Measurements from ENCODE around the gene CDC42EP1. TPM values are rescaled to one million over a fixed set of nuclear protein-coding genes. Genes with fewer than 3 reads are reported as not detected.

Gene CDC42EP1
- total RNA-seq, 1 donor from 2014 or later, result 16.4 TPM

DNA sequence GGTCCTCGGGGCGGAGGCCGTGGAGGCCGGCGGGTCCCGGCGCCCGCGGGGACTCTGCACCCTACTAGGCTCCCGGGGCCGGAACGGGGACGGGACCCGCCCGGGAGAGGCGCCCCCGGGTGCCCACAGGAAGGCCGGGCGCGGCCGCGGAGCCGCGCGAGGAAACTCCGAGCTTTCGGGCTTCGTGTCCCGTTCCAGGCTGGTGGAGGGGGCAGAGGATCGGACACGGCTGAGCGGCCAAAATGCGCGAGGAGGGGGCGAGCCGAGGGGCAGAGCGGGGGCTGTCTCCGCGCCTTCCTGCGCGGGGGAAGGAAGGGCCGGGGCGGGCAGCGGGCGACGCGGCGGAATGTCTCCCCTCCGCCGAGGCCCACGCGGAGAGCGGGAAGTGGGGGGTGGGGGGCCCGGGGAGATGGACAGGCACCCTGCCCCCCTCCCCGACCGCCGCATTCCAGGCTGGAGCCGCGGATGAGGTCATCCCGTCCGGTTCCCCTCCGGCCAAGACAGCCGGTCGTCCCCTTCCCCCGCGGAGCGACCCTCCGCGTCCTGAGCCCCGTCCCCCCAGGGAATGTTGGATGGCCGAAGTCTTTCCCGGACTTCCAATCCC, 430 bp downstream of the CDC42EP1 start:
- DNase-seq (ENCODE audit: low spot score), result peak; percentile 40

DNA sequence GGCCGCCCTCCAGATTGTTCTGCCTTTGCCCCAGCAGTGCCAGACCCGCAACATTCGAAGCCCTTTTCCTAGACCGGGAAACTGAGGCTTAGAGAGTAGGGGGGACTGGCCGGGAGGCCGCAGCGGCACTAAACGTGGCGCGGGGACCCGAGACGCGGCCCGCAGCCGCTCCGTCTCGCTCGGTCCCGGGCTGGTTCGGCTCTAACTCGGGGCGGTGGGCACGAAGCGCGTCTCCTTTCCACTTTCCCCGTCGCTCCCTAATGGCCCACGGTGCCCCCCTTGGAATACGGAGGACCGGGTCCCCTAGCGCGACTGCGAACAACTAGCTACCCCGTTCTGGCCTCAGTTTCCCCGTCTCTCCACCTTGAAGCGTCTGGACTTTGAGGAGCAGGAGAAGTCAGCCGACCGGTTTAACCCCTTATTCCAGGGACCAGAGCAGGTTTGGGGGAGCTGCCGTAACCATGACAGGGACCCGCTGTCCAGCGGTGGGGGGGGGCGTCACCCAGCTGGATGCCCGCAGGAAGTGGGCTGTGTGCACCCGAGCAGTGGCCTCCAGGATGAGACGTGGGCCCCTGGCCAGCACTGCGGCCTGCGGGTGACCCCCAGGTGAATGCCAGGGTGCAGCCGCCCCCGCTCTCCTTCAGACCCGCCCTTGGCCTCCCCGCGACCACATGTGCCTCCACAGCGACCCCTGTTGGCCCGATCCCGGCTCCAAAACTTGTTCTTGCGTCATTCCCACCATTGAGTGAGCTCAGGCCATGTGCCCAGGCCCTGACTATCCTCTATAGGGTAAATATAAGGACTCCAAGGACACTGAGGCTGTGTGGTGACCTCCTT, 1.1 kb downstream of the CDC42EP1 start:
- peak; percentile 90 for DNase-seq (ENCODE audit: low spot score)

DNA sequence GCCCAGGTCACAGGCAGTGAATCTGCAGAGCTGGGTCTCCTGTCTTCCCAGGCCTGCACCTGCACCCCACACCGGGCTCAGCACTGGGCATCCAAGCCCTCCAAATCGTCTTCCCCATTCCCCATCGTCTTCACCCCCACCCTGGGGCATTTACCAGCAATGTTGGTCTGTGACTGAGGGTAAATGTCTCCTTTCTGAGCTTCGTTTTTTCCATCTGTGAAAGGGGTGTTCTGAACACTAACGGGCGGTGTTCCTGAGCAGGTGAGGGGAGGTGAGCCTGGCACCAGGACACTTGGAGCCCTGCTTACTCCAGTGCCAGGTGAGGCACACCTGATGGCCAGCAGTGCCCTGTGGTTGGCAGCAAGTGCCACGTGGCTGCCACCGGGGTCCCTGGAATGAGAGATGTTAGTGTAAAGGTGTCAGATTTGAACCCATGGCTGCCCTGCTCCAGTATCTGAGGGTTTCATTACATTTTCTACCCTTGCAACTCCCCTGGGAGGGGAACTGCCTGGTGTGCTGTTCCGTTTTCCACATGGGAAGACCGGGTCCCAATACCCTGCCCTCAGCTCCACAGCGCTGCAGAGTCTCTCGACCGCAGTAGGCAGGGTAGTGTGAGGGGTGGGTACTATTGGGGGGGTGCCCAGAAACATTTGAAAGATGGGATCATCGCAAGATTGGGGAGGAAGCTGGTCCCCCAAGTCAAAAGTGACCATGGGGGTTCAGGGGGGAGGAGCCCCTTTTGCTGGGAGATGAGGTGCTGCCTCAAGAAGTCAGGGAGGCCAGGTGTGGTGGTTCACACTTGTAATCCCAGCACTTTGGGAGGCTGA, 2.0 kb downstream of the CDC42EP1 start:
- no peak for DNase-seq (ENCODE audit: low spot score)

DNA sequence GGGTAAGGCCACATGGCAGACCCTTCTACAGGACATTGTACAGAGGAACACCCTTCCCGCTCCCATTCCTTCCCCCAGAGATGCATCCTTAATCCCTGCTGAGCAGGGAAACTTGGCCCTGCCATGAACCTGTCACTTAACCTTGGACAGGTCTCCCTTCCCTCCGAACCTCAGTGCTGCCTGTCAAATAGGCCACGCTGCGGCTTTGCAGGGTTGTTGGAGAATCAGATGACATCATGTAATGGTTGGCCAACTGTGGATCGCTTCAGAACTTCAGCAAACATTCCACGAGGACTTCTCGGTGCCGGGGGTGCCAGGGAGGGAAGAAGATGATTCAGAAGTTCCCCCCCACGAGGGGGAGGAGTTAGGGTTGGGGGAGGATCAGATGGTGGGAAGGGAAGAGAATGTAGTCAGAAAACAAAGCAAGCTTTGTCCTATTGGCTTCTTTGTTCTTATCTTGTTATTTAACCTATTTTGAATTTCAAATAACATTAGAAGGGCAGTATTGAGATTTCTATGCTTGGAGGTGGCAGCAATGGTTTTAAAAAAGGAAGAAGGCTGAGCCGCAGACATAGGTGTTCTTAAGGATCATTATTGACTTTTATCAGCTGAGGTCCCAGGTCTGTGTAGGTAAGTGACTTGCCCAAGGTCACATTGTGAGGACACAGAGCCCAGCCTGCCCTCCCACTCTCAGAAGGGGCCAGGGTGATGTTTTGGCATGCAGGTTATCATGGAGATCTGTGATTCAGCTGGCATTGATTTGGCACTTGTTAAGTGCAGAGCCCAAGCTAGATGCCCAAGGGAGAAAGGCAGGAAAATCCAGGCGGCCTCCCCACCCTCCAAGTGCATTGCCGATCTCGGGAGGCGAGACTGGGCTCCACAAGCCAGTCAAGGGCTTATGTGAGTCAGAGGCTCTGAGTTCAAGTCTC, 3.1 kb downstream of the CDC42EP1 start:
- peak; percentile 82 for DNase-seq (ENCODE audit: low spot score)

DNA sequence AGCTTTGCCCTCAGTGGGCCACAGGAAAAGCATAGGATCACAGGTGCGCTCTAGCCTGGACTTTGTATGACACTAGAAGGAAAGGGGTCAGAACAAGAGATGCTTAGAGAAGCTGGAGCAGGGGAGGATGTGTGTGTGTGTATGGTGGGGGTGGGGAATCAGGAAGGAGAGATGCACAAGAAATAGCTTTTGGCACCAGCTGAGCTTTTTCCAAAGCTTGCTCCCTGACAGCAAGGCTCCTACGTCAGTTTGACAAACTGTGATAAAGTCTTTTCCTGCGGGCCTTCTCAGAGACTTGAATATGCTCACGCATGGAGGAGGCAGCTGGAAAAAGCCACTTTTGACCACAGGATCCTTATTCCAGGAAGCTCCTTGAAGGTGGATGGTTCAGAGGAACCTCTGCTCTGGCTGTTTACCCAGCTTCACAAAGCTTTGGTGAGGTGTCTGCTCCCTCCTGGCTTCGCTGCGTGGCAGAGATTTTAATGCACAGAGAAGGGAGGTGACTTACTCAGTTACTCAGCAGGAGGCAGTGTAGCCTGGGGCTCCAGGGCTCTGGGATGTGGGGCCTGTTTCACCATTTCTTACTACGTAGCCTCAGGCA, 3.9 kb downstream of the CDC42EP1 start:
- DNase-seq (ENCODE audit: low spot score), result peak; percentile 59

DNA sequence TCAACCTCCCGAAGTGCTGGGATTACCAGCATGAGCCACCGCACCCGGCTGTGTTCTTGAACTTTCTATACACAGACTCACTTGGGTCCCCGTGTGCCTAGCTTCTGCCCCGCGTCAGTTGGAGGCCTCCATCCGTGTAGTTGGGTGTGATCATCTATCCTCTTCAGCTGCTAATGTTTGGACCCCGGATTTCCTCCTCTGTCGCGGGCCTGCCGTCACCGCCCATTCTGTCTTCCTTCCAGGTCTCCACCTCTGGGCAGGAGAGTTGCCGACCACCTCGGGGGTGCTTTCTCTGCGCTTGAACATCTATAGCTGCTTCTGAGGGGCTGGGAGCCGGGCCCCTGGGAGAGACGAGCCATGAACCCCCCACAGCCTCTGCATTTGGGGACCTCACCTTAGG, 5.5 kb downstream of the CDC42EP1 start:
- DNase-seq (ENCODE audit: low spot score), result no peak

DNA sequence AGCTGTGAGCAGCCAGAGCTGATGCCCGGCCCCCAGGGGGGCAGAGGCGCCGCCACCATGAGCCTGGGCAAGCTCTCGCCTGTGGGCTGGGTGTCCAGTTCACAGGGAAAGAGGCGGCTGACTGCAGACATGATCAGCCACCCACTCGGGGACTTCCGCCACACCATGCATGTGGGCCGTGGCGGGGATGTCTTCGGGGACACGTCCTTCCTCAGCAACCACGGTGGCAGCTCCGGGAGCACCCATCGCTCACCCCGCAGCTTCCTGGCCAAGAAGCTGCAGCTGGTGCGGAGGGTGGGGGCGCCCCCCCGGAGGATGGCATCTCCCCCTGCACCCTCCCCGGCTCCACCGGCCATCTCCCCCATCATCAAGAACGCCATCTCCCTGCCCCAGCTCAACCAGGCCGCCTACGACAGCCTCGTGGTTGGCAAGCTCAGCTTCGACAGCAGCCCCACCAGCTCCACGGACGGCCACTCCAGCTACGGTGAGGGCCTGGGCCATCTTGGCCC, 6.1 kb downstream of the CDC42EP1 start:
- DNase-seq (ENCODE audit: low spot score), result no peak

DNA sequence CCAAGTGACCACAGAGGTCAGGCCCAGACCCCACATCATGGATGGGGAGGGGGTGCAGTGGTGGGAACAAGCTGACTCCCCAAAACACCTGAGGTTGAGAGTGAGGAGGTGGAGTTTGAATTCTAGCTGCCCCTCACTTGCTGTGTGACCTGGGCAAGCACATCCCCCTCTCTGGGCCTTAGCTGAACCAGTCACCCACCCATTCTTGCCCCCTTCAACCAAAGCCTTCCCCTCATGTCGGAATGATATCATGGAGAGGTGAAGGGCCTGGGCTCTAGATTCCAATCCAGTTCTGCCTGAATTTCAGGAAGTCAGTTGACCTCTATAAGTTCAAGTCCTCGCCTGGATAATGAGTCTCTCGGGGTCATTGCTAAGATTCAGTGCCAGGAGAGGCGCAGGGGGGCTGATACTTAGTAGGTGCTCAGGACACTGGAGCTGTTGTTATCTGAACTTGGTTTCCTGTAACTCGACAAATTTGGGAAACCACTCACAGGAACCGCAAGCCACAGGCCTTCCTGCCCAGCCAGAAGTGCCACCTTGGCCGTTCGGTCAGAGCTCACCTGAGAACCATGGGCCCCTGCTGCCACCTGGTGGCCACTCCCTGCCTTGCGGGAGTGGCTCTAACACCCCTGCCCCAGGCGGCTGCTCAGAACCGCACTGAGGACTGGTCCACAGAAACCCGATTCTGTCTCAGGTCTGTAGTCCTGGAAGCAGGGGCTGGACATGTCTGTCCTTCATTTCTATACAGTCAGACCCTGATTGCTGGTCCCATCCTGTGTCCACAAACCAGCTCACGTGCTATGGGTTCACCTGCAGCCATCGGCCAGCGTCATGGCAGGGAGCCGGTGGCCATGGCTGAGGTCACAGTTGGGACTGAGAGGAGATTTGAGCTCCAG, 6.9 kb downstream of the CDC42EP1 start:
- DNase-seq (ENCODE audit: low spot score), result peak; percentile 52

DNA sequence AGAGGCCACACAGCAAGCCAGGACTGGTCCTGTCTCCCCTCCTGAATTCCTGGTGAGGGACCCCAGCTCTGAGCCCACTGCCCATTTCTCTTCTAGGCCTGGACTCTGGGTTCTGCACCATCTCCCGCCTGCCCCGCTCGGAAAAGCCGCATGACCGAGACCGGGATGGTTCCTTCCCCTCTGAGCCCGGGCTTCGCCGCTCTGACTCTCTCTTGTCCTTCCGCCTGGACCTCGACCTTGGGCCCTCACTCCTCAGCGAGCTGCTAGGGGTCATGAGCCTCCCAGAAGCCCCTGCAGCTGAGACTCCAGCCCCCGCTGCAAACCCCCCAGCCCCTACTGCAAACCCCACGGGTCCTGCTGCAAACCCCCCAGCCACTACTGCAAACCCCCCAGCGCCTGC, 7.7 kb downstream of the CDC42EP1 start:
- DNase-seq (ENCODE audit: low spot score), result no peak

DNA sequence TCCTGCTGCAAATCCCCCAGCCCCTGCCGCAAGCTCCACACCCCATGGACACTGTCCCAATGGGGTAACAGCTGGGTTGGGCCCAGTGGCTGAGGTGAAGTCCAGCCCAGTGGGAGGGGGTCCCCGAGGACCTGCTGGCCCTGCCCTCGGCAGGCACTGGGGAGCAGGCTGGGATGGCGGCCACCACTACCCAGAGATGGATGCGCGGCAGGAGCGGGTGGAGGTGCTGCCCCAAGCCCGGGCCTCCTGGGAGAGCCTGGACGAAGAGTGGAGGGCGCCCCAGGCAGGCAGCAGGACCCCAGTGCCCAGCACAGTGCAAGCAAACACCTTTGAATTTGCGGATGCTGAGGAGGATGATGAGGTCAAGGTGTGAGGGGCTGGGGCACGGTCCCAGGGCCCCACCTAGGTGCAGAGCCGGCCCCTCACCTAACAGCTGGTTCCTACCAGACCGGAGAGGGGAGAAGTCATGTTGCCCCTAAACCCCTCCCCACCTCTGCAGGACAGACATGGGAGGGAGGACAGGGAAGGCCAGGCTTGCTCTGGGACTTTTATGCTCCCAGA, 8.2 kb downstream of the CDC42EP1 start:
- no peak for DNase-seq (ENCODE audit: low spot score)

DNA sequence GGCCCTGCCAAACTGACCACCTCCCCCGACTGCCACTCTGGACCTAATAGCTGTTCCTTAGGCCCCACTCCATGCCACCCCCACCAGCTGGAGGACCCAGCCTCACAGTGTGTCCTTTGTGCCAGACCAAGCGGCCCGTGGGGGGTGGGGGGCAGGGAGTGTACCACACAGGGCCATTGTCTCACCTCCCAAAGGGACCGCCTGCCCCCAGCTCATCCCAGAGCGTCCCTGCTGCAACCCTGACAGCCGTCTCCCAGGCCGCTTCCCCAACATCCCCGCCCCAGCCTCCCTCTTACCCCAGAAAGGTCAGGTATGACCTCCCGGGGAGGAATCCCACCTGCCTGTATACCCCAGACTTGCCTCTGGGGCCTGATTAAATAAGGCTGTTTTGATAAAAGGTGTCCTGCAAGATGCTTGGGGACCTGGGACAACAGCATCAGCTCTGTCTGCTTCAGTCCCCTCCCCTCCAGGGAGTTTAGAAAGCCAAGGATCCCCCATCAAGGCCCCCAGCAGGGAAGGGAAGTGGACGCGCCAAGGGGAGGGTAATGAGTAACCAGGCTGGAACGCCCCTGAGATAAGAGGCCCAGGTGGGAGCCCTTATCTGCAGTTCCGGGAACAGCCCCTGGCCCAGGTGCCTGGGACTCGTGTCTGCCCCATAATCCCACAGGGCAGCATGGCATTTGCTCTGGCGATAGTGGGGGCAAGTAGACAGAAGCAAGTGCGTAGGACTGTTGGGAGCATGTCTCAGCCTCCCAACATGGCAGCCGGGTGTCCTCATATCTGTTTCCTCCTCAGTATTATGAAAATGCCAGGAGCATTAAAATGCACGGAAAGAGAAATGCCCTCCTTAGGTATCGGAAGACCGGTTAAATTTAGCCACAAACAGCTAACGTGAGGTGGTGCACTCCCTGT, 9.0 kb downstream of the CDC42EP1 start:
- DNase-seq (ENCODE audit: low spot score), result no peak

DNA sequence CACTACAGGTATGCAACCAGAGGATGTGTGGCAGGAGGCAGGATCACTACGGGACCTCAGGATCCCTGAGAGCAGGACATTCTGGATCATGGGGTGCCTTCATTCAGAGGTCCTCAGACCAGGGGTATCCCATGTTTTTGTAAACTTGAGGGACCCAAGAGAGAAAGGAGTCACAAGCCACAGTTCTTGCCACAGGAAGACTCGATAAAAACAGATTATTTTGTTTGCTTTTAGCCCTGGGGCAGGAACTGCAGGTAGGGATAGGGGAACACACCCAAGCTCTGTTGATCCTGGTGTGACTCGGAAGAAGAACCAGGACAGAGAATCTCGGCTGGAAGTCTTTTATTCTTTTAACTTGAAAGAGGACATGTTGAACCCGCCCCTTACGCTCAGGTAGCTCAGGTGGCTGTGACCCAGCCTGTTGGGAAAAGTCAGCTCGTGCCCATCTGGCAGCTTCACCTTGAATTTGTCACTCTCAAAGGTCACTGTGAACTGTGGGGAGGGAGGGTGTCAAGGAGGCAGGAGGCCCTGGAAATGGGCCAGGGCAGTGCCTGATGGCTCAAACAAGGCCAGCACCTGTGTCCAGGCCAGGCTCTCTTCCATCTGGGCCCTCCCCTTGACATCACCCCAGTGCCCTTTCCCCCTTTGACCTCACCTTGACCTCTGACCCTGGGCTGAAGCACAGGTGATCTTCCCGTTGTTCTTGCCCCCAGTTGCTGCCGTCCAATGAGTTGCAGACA, 9.8 kb downstream of the CDC42EP1 start:
- no peak for DNase-seq (ENCODE audit: low spot score)

DNA sequence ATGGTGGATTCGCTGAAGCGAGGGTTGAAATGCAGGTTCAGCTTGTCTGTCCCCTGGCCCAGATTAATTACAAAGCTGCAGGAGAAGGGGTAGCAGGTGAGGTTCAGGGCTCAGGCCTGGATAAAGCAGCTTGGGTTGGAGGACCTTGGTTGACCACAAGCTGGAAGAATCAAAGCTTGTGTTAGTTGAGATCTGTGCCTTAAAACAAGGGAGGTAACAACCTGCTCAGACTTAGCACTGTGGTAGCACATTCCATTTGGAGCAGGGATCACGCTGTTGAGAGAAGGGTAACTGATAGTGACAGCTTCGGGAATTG, 10.3 kb downstream of the CDC42EP1 start:
- DNase-seq (ENCODE audit: low spot score), result no peak

DNA sequence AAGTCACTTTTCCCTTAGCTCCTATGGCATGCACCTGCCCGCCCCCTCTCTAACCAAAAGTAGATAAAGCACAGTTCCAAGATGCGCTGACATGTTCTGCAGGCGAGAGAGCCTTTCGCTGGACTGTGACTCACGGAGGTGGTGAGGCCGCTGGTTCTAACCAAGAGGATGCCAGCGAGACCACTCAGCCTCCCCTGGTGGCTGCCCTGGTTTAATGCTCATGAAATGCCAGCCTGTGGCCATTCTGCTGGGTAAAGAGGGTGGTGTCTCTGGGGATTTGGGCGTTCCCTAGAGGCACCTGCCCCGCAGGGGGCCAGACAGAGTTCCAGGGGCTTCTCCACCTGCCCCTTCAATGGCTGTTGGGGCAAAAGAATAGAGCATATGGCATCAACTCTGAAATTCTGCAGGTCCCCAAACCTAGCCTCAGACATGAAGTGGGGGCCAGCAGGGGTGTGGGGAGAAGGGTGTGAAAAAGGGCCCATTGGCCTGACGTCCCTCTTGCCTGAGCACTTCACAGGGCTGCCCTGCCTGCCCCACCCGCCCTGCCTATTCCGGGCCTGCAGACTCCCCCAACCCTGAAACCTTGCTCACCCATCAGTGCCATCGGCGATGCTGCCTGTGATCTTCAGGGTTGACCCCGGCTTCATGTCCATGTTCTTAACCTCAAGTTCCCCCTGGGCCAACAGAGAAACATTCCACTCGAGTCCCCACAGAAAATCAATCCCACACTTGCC, 11.1 kb downstream of the CDC42EP1 start:
- DNase-seq (ENCODE audit: low spot score), result no peak

DNA sequence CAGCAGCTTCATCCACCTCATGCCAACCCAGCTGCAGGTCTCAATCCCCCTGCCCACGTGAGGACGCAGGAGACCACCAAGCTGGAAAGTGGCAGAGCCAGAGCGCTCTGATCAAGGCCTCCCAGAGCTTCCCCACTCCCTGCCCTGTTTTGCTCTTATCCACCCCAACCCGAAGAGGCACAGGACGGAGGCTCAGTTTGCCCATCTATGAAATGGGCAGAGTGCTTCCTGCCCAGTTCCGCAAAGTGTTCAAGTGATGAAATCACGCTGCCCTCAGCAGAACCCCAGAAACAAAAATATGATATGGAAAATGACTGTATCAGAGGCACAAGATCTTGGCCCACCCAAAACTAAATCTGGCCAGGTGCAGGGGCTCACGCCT, 11.7 kb downstream of the CDC42EP1 start:
- DNase-seq (ENCODE audit: low spot score), result no peak

DNA sequence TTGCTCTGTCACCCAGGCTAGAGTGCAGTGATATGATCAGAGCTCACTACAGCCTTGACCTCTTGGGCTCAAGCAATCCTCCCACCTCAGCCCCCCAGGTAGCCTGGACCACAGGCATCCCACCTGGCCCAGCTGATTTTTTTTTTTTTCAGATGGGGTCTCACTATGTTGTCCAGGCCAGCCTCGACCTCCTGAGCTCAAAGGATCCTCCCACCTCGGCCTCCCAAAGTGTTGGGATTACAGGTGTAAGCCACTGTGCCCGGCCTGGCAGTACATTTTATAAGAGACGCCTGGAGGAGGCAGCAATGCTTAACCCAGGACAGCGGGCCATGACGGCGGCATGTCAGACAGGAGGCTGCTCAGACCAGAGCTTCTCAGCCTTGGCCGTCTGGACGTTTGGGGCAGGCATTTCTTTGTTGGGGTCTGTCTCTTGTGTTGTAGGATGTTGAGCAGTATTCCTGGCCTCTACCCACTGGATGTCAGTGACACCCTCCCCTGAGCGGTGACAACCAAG, 15.3 kb downstream of the CDC42EP1 start:
- DNase-seq (ENCODE audit: low spot score), result no peak

DNA sequence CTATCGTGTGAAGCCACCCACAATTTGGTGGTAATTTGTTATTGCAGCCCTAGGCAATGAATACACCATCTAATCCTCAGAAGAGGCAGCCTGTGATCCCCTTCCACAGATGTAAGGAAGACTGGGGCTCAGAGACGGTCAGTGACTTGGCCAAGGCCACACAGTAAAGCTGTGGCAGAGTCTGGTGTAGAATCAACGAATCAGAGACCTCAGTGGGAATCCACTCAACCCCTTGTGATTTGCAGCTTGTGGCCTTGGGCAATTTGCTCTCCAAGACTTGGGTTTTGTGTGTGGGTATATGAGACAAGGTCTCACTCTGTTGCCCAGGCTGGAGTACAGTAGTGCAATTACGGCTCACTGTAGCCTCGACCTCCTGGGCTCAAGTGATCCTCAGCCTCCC, 17.7 kb downstream of the CDC42EP1 start:
- no peak for DNase-seq (ENCODE audit: low spot score)
